Esophagus muscularis mucosa (tissue), 4 donors: ENCODE measurements around the gene PAQR9. TPM values are rescaled to one million over a fixed set of nuclear protein-coding genes. Genes with fewer than 3 reads are reported as not detected.
A peak's percentile ranks its signal among the peaks of the same experiment; 100 is the strongest.

ENCODE experiments used
- DNase-seq: peaks from one replicate; pipeline ENCODE4 v3.0.0-alpha.2; 2017; ENCODE audit errors: extremely low spot score
- H3K27ac ChIP-seq, 4 donors: fragments of 200-600 bp; sonication (generic); replicated peaks in 1 of 4; 1 replicate in 3 of 4; 2 replicates in 1 of 4; pipeline ENCODE4 v1.5.1; 2016 to 2019; ENCODE audit warnings: mild to moderate bottlenecking in 1 of 4
- H3K27me3 ChIP-seq, 4 donors: fragments of 200-600 bp; sonication (generic); one replicate each; pipeline versions ENCODE4 v1.5.1 to v1.6.0; 2016 to 2019
- H3K36me3 ChIP-seq, 4 donors: fragments of 200-600 bp; sonication (generic); one replicate each; pipeline ENCODE4 v1.5.1; 2016 to 2019
- H3K4me1 ChIP-seq, 4 donors: fragments of 200-600 bp; sonication (generic); one replicate each; pipeline ENCODE4 v1.5.1; 2016 to 2019
- H3K4me3 ChIP-seq, 4 donors: fragments of 200-600 bp; sonication (generic); 1 replicate in 2 of 4; 2 replicates in 2 of 4; pipeline ENCODE4 v1.5.1; 2016 to 2019; ENCODE audit warnings: mild to moderate bottlenecking in 4 of 4, moderate library complexity in 1 of 4
- H3K9me3 ChIP-seq, 4 donors: fragments of 200-600 bp; sonication (generic); 1 replicate in 3 of 4; 2 replicates in 1 of 4; pipeline ENCODE4 v1.5.1; 2016 to 2019
- CTCF ChIP-seq, 3 experiments: fragments of 200-600 bp in 2 of 3; fragments of 450-650 bp in 1 of 3; sonication (generic) in 2 of 3; IDR thresholded peaks; one replicate each; pipeline ENCODE4 v1.5.1; 2017 to 2019; ENCODE audit warnings: antibody characterized with exemption in 3 of 3, mild to moderate bottlenecking in 2 of 3, moderate library complexity in 1 of 3
- EP300 ChIP-seq: sonication (generic); formaldehyde crosslinking; IDR thresholded peaks from one replicate; pipeline ENCODE4 v1.6.1; 2017; ENCODE audit warnings: antibody characterized with exemption
- POLR2A ChIP-seq: fragments of 450-650 bp; IDR thresholded peaks from one replicate; pipeline ENCODE4 v1.6.1; 2017; ENCODE audit warnings: antibody characterized with exemption, moderate library complexity, mild to moderate bottlenecking, low read depth
- POLR2AphosphoS5 ChIP-seq, 2 donors: sonication (generic); formaldehyde crosslinking; IDR thresholded peaks; one replicate each; pipeline ENCODE4 v1.6.1; 2017; ENCODE audit warnings: antibody characterized with exemption in 2 of 2
- WGBS: methylation state at CpG from one replicate; pipeline ENCODE4 v1.1.5; 2018; 5-methylcytosine and 5-hydroxymethylcytosine counted together
- intact Hi-C: fragments of 100-400 bp; cut with DNase I; formaldehyde crosslinking; loops from one replicate; pipeline ENCODE4 v1.15.1; 2023
- total RNA-seq, 4 donors: library from RNA; depleted of rRNA; stranded (reverse); fragments of >200 nt; gene quantifications; one replicate each; pipeline versions ENCODE4 v1.1.0 to v1.2.1, GENCODE V29; 2016

PAQR9 gene
- total RNA-seq, 4 donors from 2014 or later, result not detected

DNA sequence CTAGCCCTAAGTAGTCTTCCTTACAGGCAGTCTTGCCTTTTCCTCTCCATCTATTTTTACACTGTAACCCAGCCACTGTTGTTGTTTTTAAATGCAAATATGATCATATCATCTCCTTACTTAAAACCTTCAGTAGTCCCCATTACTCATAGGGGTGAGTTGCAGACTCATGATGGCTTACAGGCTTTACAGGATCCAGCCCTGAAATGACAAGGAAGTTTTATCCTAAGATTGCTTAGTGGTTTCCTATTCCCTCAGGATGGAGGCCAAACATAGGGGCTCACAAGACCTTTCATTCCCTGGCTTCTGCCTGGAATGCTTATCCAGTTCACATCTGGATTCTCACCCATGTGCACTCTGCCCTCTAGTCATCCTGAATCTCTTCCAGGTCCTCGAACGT is 46.9 kb downstream of the PAQR9 start:
- Histone ChIP-seq H3K4me3 (no peak overlapping the region), H3K27me3 (no peaks in the 10 kb centered on the region), H3K9me3 (no peaks in the 10 kb centered on the region), H3K36me3 (no peaks in the 10 kb centered on the region), H3K27ac (no peak overlapping the region), H3K4me1 (peaks cover 13 to 25% (median 18%) of the 10 kb centered on the region in 4 donors)
- intact Hi-C loops, result no loop called here
- 73% methylated on average over 2 of the region's 2 CpGs for WGBS
- DNase-seq, result no peak
- TF ChIP-seq POLR2A, result no peak
- no peak for TF ChIP-seq CTCF (IDR thresholded peaks at IDR 0.05)
- no peak for TF ChIP-seq POLR2AphosphoS5 (IDR thresholded peaks at IDR 0.05)
- no peak for TF ChIP-seq EP300

DNA sequence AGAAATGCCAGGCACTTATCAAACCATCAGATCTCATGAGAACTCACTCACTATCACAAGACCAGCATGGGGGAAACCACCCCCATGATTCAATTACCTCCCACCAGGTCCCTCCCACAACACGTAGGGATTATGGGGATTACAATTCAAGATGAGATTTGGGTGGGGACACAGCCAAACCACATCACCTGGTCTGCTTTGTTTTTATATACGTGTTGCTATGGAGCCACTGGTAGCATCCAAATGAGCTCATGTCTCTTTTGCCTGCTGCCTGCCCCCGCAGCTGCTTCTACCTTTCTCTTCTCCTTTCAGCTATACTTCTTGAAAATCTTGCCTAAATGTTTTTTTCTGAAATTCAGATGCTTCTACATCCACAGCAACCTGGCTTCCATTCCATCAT is 47.8 kb downstream of the PAQR9 start:
- Histone ChIP-seq H3K27ac (no peak overlapping the region), H3K4me3 (no peak overlapping the region), H3K36me3 (no peaks in the 10 kb centered on the region), H3K27me3 (no peaks in the 10 kb centered on the region), H3K9me3 (no peaks in the 10 kb centered on the region), H3K4me1 (peaks cover 18 to 28% (median 25%) of the 10 kb centered on the region in 4 donors)
- DNase-seq, result peak; percentile 34
- TF ChIP-seq POLR2AphosphoS5 (IDR thresholded peaks at IDR 0.05) (no peak), POLR2A (no peak), EP300 (no peak), CTCF (IDR thresholded peaks at IDR 0.05) (no peak)
- WGBS, result 85% methylated on average over 3 of the region's 3 CpGs
- intact Hi-C loops, result no loop called here

- 45% methylated on average over 3 of the region's 3 CpGs for WGBS
- Histone ChIP-seq H3K9me3 (no peaks in the 10 kb centered on the region), H3K27me3 (no peaks in the 10 kb centered on the region), H3K4me1 (peaks cover 18 to 31% (median 29%) of the 10 kb centered on the region in 4 donors), H3K27ac (no peak overlapping the region), H3K4me3 (no peak overlapping the region), H3K36me3 (no peaks in the 10 kb centered on the region)
- TF ChIP-seq POLR2A (no peak), POLR2AphosphoS5 (IDR thresholded peaks at IDR 0.05) (no peak), CTCF (IDR thresholded peaks at IDR 0.05) (no peak), EP300 (no peak)
- peak; percentile 55 for DNase-seq
- intact Hi-C loops, result no loop called here
These were observed 49.1 kb downstream of the PAQR9 start for GRCh38 chr3:142914286-142914811.

DNA sequence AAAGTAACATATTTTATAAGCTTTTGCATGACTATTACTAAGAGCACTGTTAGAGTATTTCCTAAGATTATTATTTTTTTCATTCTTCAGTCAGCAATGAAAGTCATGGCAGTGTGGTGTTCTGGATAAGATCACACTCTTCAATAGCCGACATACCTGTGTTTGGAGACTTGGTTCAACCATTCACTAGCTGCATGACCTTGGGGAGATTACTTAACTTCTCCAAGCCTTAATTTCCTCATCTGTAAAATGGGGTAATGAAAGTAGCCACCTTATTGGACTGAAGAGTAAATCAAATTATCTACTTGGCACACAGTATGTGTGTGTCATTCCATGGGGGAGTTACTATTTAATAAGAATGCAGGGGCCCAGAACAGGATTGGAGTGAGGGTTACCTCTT is 50.0 kb downstream of the PAQR9 start:
- no peaks in the 10 kb centered on the region for H3K27me3 ChIP-seq
- peak overlapping the region in 2 of 4 donors; percentile 52 to 68 for H3K27ac ChIP-seq
- DNase-seq, result no peak
- no peaks in the 10 kb centered on the region for H3K36me3 ChIP-seq
- no peak overlapping the region for H3K4me3 ChIP-seq
- intact Hi-C loops, result no loop called here
- no peaks in the 10 kb centered on the region for H3K9me3 ChIP-seq
- peaks cover 18 to 31% (median 29%) of the 10 kb centered on the region in 4 donors for H3K4me1 ChIP-seq
- WGBS, result 73% methylated on average over 1 of the region's 1 CpG
- TF ChIP-seq POLR2AphosphoS5 (IDR thresholded peaks at IDR 0.05) (peak in 1 of 2 donors; percentile 26), CTCF (IDR thresholded peaks at IDR 0.05) (no peak)
